Hepatocyte (in vitro differentiated cells): ENCODE measurements around the gene LLGL2. TPM values are rescaled to one million over a fixed set of nuclear protein-coding genes. Genes with fewer than 3 reads are reported as not detected.

ENCODE experiments used
- DNase-seq: peaks from one replicate; pipeline ENCODE4 v3.0.0-alpha.2; 2016; ENCODE audit warnings: low spot score
- H2AFZ ChIP-seq: fragments of 200-600 bp; sonication (generic); 2 replicates; pipeline ENCODE4 v1.6.0; 2016; ENCODE audit warnings: antibody characterized with exemption, mild to moderate bottlenecking
- H3K27ac ChIP-seq: fragments of 200-600 bp; sonication (generic); 2 replicates; pipeline ENCODE4 v1.5.1; 2016; ENCODE audit warnings: mild to moderate bottlenecking
- H3K27me3 ChIP-seq: fragments of 200-600 bp; sonication (generic); 2 replicates; pipeline ENCODE4 v1.6.1; 2016
- H3K36me3 ChIP-seq: fragments of 200-600 bp; sonication (generic); replicated peaks from 2 replicates; pipeline ENCODE4 v1.5.1; 2016; ENCODE audit warnings: low read depth; ENCODE audit not compliant: insufficient read depth
- H3K4me1 ChIP-seq: fragments of 200-600 bp; sonication (generic); 2 replicates; pipeline ENCODE4 v1.5.1; 2016; ENCODE audit warnings: mild to moderate bottlenecking, moderate library complexity; ENCODE audit not compliant: insufficient read depth
- H3K4me2 ChIP-seq: fragments of 200-600 bp; sonication (generic); 2 replicates; pipeline ENCODE4 v1.6.0; 2016
- H3K4me3 ChIP-seq: fragments of 200-600 bp; sonication (generic); 2 replicates; pipeline ENCODE4 v1.5.1; 2016; ENCODE audit warnings: mild to moderate bottlenecking
- H3K79me2 ChIP-seq: fragments of 200-600 bp; sonication (generic); 2 replicates; pipeline ENCODE4 v1.6.0; 2017; ENCODE audit warnings: mild to moderate bottlenecking
- H3K9me2 ChIP-seq: fragments of 200-600 bp; sonication (generic); replicated peaks from 2 replicates; pipeline ENCODE4 v1.6.0; 2017; ENCODE audit warnings: mild to moderate bottlenecking; ENCODE audit not compliant: insufficient read depth
- H3K9me3 ChIP-seq: fragments of 200-600 bp; sonication (generic); 2 replicates; pipeline ENCODE4 v1.5.1; 2016; ENCODE audit warnings: low read depth, mild to moderate bottlenecking
- H4K20me1 ChIP-seq: fragments of 200-600 bp; sonication (generic); 2 replicates; pipeline ENCODE4 v1.6.0; 2016; ENCODE audit warnings: mild to moderate bottlenecking; ENCODE audit not compliant: insufficient read depth, poor library complexity, severe bottlenecking
- CTCF ChIP-seq: fragments of 200-600 bp; sonication (generic); IDR thresholded peaks from 2 replicates; pipeline ENCODE4 v1.5.1; 2016; ENCODE audit warnings: antibody characterized with exemption, mild to moderate bottlenecking; ENCODE audit not compliant: poor library complexity
- EZH2 ChIP-seq: fragments of 200-600 bp; sonication (generic); IDR thresholded peaks from 2 replicates; pipeline ENCODE4 v1.6.1; 2016; ENCODE audit warnings: antibody characterized with exemption, mild to moderate bottlenecking, borderline replicate concordance
- EZH2phosphoT487 ChIP-seq: fragments of 200-600 bp; sonication (generic); IDR thresholded peaks from one replicate; pipeline ENCODE4 v1.6.1; 2018; ENCODE audit warnings: antibody characterized with exemption, mild to moderate bottlenecking, low read depth, moderate library complexity; ENCODE audit not compliant: unreplicated experiment, severe bottlenecking
- WGBS: methylation state at CpG from one replicate; pipeline ENCODE4 v1.1.6; 2016; ENCODE audit warnings: low lambda C conversion rate; ENCODE audit errors: missing lambda C conversion rate; 5-methylcytosine and 5-hydroxymethylcytosine counted together
- microRNA-seq: library from miRNA; unstranded; fragments of <30 nt; microRNA quantifications from one replicate; pipeline ENCODE4, GENCODE V29; 2017
- polyA plus RNA-seq: library from polyadenylated mRNA; unstranded; fragments of >200 nt; fragmentation: Nextera tagmentation; extraction: Ambion mirVana; gene quantifications from 2 replicates; pipeline ENCODE4 v1.2.1, GENCODE V29; 2016
- total RNA-seq: library from RNA; depleted of rRNA; stranded (reverse); fragments of >200 nt; gene quantifications from 2 replicates; pipeline ENCODE4 v1.2.3, GENCODE V29; 2014

Gene LLGL2
- total and polyA plus RNA-seq, 2 experiments from 2014 or later = 81.8 to 154 TPM

- no peak for DNase-seq
- no peaks in the 10 kb centered on the region for H3K36me3 ChIP-seq
- TF ChIP-seq CTCF (no peak), EZH2 (no peak), EZH2phosphoT487 (no peak)
- H2AFZ ChIP-seq = no peak overlapping the region
- no peaks in the 10 kb centered on the region for H3K4me1 ChIP-seq
- WGBS = 90% methylated on average over 14 of the region's 15 CpGs
- H3K4me2 ChIP-seq = no peak overlapping the region
- no peak overlapping the region for H3K4me3 ChIP-seq
- H3K79me2 ChIP-seq = no peaks in the 10 kb centered on the region
- no peaks in the 10 kb centered on the region for H3K9me2 ChIP-seq
- no peak overlapping the region for H3K27ac ChIP-seq
- no peaks in the 10 kb centered on the region for H4K20me1 ChIP-seq
- no peaks in the 10 kb centered on the region for H3K27me3 ChIP-seq
- H3K9me3 ChIP-seq = no peaks in the 10 kb centered on the region
Observed at GRCh38 chr17:75622771-75623273, 97.3 kb downstream of the LLGL2 start.

GRCh38 chr17:75623386-75623785, 97.9 kb downstream of the LLGL2 start:
- H3K9me3 ChIP-seq = no peaks in the 10 kb centered on the region
- H3K79me2 ChIP-seq = no peaks in the 10 kb centered on the region
- H3K9me2 ChIP-seq = no peaks in the 10 kb centered on the region
- no peaks in the 10 kb centered on the region for H3K27me3 ChIP-seq
- H4K20me1 ChIP-seq = no peaks in the 10 kb centered on the region
- H3K4me3 ChIP-seq = no peak overlapping the region
- 92% methylated on average over 9 of the region's 9 CpGs for WGBS
- H3K4me1 ChIP-seq = no peaks in the 10 kb centered on the region
- H2AFZ ChIP-seq = no peak overlapping the region
- TF ChIP-seq EZH2phosphoT487 = no peak
- TF ChIP-seq CTCF = no peak
- no peak for TF ChIP-seq EZH2
- no peaks in the 10 kb centered on the region for H3K36me3 ChIP-seq
- DNase-seq = no peak
- H3K4me2 ChIP-seq = no peak overlapping the region
- H3K27ac ChIP-seq = no peak overlapping the region

GRCh38 chr17:75624021-75624420, 98.5 kb downstream of the LLGL2 start:
- H3K4me1 ChIP-seq = no peaks in the 10 kb centered on the region
- no peaks in the 10 kb centered on the region for H4K20me1 ChIP-seq
- 92% methylated on average over 12 of the region's 12 CpGs for WGBS
- H3K4me2 ChIP-seq = no peak overlapping the region
- no peak for DNase-seq
- H3K36me3 ChIP-seq = no peaks in the 10 kb centered on the region
- TF ChIP-seq EZH2phosphoT487 = no peak
- no peaks in the 10 kb centered on the region for H3K27me3 ChIP-seq
- H3K9me2 ChIP-seq = no peaks in the 10 kb centered on the region
- no peak overlapping the region for H2AFZ ChIP-seq
- no peak overlapping the region for H3K27ac ChIP-seq
- no peaks in the 10 kb centered on the region for H3K9me3 ChIP-seq
- no peaks in the 10 kb centered on the region for H3K79me2 ChIP-seq
- no peak overlapping the region for H3K4me3 ChIP-seq

Small RNA genes within 50 kb of the gene (microRNA-seq; reads per million reads assigned to microRNA genes)
- 2.2 reads per million for gene MIR6785

Other genes with a start within 250 kb of the LLGL2 start
- 4.6 and 10.8 TPM in 2 replicates for gene SLC25A19, start 236.3 kb upstream of the LLGL2 start, total RNA-seq
- gene SLC25A19, start 236.3 kb upstream of the LLGL2 start, polyA plus RNA-seq = 7.6 and 8.4 TPM in 2 replicates
- gene GRB2, start 120.0 kb upstream of the LLGL2 start, total RNA-seq = 90.6 and 101 TPM in 2 replicates
- gene GRB2, start 120.0 kb upstream of the LLGL2 start, polyA plus RNA-seq = 82.7 and 86.7 TPM in 2 replicates
- 18.7 and 53.5 TPM in 2 replicates for gene TMEM94, start 69.1 kb upstream of the LLGL2 start, total RNA-seq
- 43.5 and 50.7 TPM in 2 replicates for gene TMEM94, start 69.1 kb upstream of the LLGL2 start, polyA plus RNA-seq
- gene CASKIN2, start 10.2 kb upstream of the LLGL2 start, total RNA-seq = 5.3 and 9.8 TPM in 2 replicates
- 14.5 and 16.2 TPM in 2 replicates for gene CASKIN2, start 10.2 kb upstream of the LLGL2 start, polyA plus RNA-seq
- gene TSEN54, start 9.2 kb upstream of the LLGL2 start, total RNA-seq = 30.4 and 42.5 TPM in 2 replicates
- 46.3 and 52.3 TPM in 2 replicates for gene TSEN54, start 9.2 kb upstream of the LLGL2 start, polyA plus RNA-seq
- gene MYO15B, start 62.1 kb downstream of the LLGL2 start, total RNA-seq = 99.8 and 153 TPM in 2 replicates
- 124 and 132 TPM in 2 replicates for gene MYO15B, start 62.1 kb downstream of the LLGL2 start, polyA plus RNA-seq
- gene SMIM5, start 107.7 kb downstream of the LLGL2 start, total RNA-seq = 4.1 and 4.5 TPM in 2 replicates
- gene SMIM5, start 107.7 kb downstream of the LLGL2 start, polyA plus RNA-seq = 6.8 and 7.7 TPM in 2 replicates
- 11.8 and 23.1 TPM in 2 replicates for gene RECQL5, start 141.5 kb downstream of the LLGL2 start, total RNA-seq
- 44.4 and 79.6 TPM in 2 replicates for gene RECQL5, start 141.5 kb downstream of the LLGL2 start, polyA plus RNA-seq
- 59.3 and 67.5 TPM in 2 replicates for gene SAP30BP, start 141.6 kb downstream of the LLGL2 start, total RNA-seq
- gene SAP30BP, start 141.6 kb downstream of the LLGL2 start, polyA plus RNA-seq = 89.9 and 110 TPM in 2 replicates
- gene ITGB4, start 195.8 kb downstream of the LLGL2 start, total RNA-seq = 11.5 and 15.7 TPM in 2 replicates
- gene ITGB4, start 195.8 kb downstream of the LLGL2 start, polyA plus RNA-seq = 19.4 and 23.5 TPM in 2 replicates
- gene GALK1, start 239.5 kb downstream of the LLGL2 start, total RNA-seq = 63.7 and 76.4 TPM in 2 replicates
- gene GALK1, start 239.5 kb downstream of the LLGL2 start, polyA plus RNA-seq = 139 and 161 TPM in 2 replicates